ENCODE data around the gene TOM1L2. TPM values are rescaled to one million over a fixed set of nuclear protein-coding genes. Genes with fewer than 3 reads are reported as not detected.

The TOM1L2 gene
- polyA plus RNA-seq (ENCODE audit: insufficient read length in 4 of 4): 10 to 100 TPM; 33.3 to 46.1 (median 36.1) TPM

GRCh38 chr17:17972126-17972951 lies at the start of gene TOM1L2, which contains the start of gene DRC3:
TOM1L2 (minus strand) TSS chr17:17972400; CDS start chr17:17972313, 87 bp downstream.
DRC3 (plus strand) TSS chr17:17972862; CDS start chr17:17977599, 4,737 bp downstream.
- DNase-seq (ENCODE audit: low read depth in 4 of 4, low spot score in 3 of 4): peak; percentile 100

- DNase-seq (ENCODE audit: low read depth in 4 of 4, low spot score in 3 of 4): no peak
These were observed 49.2 kb upstream of the TOM1L2 start for GRCh38 chr17:18021372-18021771.

- no peak for DNase-seq (ENCODE audit: low read depth in 4 of 4, low spot score in 3 of 4)
These were observed 48.8 kb upstream of the TOM1L2 start for GRCh38 chr17:18020971-18021370.

GRCh38 chr17:18019838-18020154 lies 47.6 kb upstream of the TOM1L2 start:
- no peak for DNase-seq (ENCODE audit: low read depth in 4 of 4, low spot score in 3 of 4)

- no peak for DNase-seq (ENCODE audit: low read depth in 4 of 4, low spot score in 3 of 4)
These were observed 46.3 kb upstream of the TOM1L2 start for GRCh38 chr17:18018411-18018921.

- DNase-seq (ENCODE audit: low read depth in 4 of 4, low spot score in 3 of 4): no peak
These were observed 45.8 kb upstream of the TOM1L2 start for GRCh38 chr17:18017958-18018357.

- no peak for DNase-seq (ENCODE audit: low read depth in 4 of 4, low spot score in 3 of 4)
These were observed 44.2 kb upstream of the TOM1L2 start for GRCh38 chr17:18016426-18016825.

GRCh38 chr17:18015593-18015992 lies 43.4 kb upstream of the TOM1L2 start:
- DNase-seq (ENCODE audit: low read depth in 4 of 4, low spot score in 3 of 4): no peak

- no peak for DNase-seq (ENCODE audit: low read depth in 4 of 4, low spot score in 3 of 4)
These were observed 41.8 kb upstream of the TOM1L2 start for GRCh38 chr17:18014006-18014405.

GRCh38 chr17:18011286-18011685 lies 39.1 kb upstream of the TOM1L2 start:
- no peak for DNase-seq (ENCODE audit: low read depth in 4 of 4, low spot score in 3 of 4)

GRCh38 chr17:18009609-18010420 lies 37.6 kb upstream of the TOM1L2 start:
- no peak for DNase-seq (ENCODE audit: low read depth in 4 of 4, low spot score in 3 of 4)

- no peak for DNase-seq (ENCODE audit: low read depth in 4 of 4, low spot score in 3 of 4)
These were observed 36.5 kb upstream of the TOM1L2 start for GRCh38 chr17:18008496-18009268.

- DNase-seq (ENCODE audit: low read depth in 4 of 4, low spot score in 3 of 4): no peak
These were observed 34.5 kb upstream of the TOM1L2 start for GRCh38 chr17:18006495-18007239.

- DNase-seq (ENCODE audit: low read depth in 4 of 4, low spot score in 3 of 4): no peak
These were observed 33.3 kb upstream of the TOM1L2 start for GRCh38 chr17:18005496-18005895.

- peak in 1 of 4 donors; percentile 35 for DNase-seq (ENCODE audit: low read depth in 4 of 4, low spot score in 3 of 4)
These were observed 32.7 kb upstream of the TOM1L2 start for GRCh38 chr17:18004884-18005305.

GRCh38 chr17:18004345-18004744 lies 32.1 kb upstream of the TOM1L2 start:
- no peak for DNase-seq (ENCODE audit: low read depth in 4 of 4, low spot score in 3 of 4)

GRCh38 chr17:18002171-18002570 lies 30.0 kb upstream of the TOM1L2 start:
- no peak for DNase-seq (ENCODE audit: low read depth in 4 of 4, low spot score in 3 of 4)

GRCh38 chr17:18000030-18000408 lies 27.8 kb upstream of the TOM1L2 start:
- DNase-seq (ENCODE audit: low read depth in 4 of 4, low spot score in 3 of 4): no peak

GRCh38 chr17:17999364-18000029 lies 27.3 kb upstream of the TOM1L2 start:
- DNase-seq (ENCODE audit: low read depth in 4 of 4, low spot score in 3 of 4): no peak
